ENCODE results near the gene HNRNPD. TPM values are rescaled to one million over a fixed set of nuclear protein-coding genes. Genes with fewer than 3 reads are reported as not detected.
"Not testable (repeated sequence)": the region's sequence is repeated elsewhere in the genome, so short reads cannot be mapped to it uniquely, and the experiment has no call there.

Gene HNRNPD
- total and polyA plus RNA-seq, 2 of the 13 experiments (the other 11 are each of a cell fraction or from before 2014, with no cell fraction given): 64.0 to 69.7 TPM

GRCh38 chr4:82415922-82416365, 42.2 kb upstream of the HNRNPD start (continued):
- no peak for TF ChIP-seq SETDB1 (CRISPR knock-in tag; IDR thresholded peaks at IDR 0.05; ENCODE audit: borderline replicate concordance)
- TF ChIP-seq NBN (conservative IDR thresholded peaks at IDR 0.05): no peak
- no peak for TF ChIP-seq ZNF20 (CRISPR knock-in tag; IDR thresholded peaks at IDR 0.05)
- TF ChIP-seq MXD1 (CRISPR knock-in tag; IDR thresholded peaks at IDR 0.05): no peak
- no peak for TF ChIP-seq RFXAP (CRISPR knock-in tag; IDR thresholded peaks at IDR 0.05; ENCODE audit: borderline replicate concordance)
- TF ChIP-seq ZBTB7A (CRISPR knock-in tag; IDR thresholded peaks at IDR 0.05): no peak
- TF ChIP-seq ZNF460 (CRISPR knock-in tag; IDR thresholded peaks at IDR 0.05; ENCODE audit: borderline replicate concordance): no peak
- TF ChIP-seq ZMYM4 (CRISPR knock-in tag; IDR thresholded peaks at IDR 0.05): 0 out of 2 replicates have a peak, but pooled peaks have one; percentile 38
- no peak for TF ChIP-seq ZNF550 (CRISPR knock-in tag; IDR thresholded peaks at IDR 0.05; ENCODE audit: borderline replicate concordance)

- DNase-seq (ENCODE audit: low spot score); H4K20me1 ChIP-seq (ENCODE audit: insufficient read depth, low read length); H3K79me2 ChIP-seq (ENCODE audit: insufficient read depth, low read length); CTCF ChIA-PET (ENCODE audit: low intra/inter-chr PET ratio, low total read pairs); H3K4me3 ChIP-seq (replicated peaks in 1 of 3; ENCODE audit: insufficient read depth in 1 of 3, low read depth in 2 of 3, low read length in 3 of 3); H3K4me2 ChIP-seq (ENCODE audit: low read depth, low read length); H2AFZ ChIP-seq (ENCODE audit: low read length); H3K9ac ChIP-seq (ENCODE audit: insufficient read depth, low read depth, low read length); BruUV-seq (replicated peaks); H3K27me3 ChIP-seq (ENCODE audit: control insufficient read depth in 1 of 2, insufficient read depth in 2 of 2, low read length in 2 of 2); H3K27ac ChIP-seq (ENCODE audit: extremely low read length, insufficient read depth, low read length); H3K9me3 ChIP-seq (ENCODE audit: low read length); FAIRE-seq; ATAC-seq; intact Hi-C loops (cut with micrococcal nuclease; ENCODE audit: unreplicated experiment); H3K36me3 ChIP-seq (replicated peaks in 1 of 2; ENCODE audit: control insufficient read depth in 1 of 2, insufficient read depth in 2 of 2, low read length in 2 of 2): not testable (repeated sequence)
- WGBS (ENCODE audit: low lambda C conversion rate): 69% methylated on average over 11 of the region's 11 CpGs
- peaks cover 25% of the 10 kb centered on the region for H3K4me1 ChIP-seq (ENCODE audit: insufficient read depth, low read length)
- POLR2A ChIA-PET: interaction anchor here (2.7 kb wide), 1 partner anchor 15 kb away, joined by 9 read pairs; the partner anchor contains the start of gene HNRNPDL
- in situ Hi-C loops (cut with HindIII; ENCODE audit: extremely low pct_ligation_motif_present, low pct_unique_long_range_greater_than_20kb): loop anchor here (5.0 kb wide), 1 partner anchor 38 kb away; no protein-coding TSS in a partner anchor
Observed at GRCh38 chr4:82415061-82415460, 41.3 kb upstream of the HNRNPD start.

Data from HepG2 (cell line).